Fibroblast of skin of scalp (primary cell): ENCODE measurements around the gene SORBS1.
"Not testable (repeated sequence)": the region's sequence is repeated elsewhere in the genome, so short reads cannot be mapped to it uniquely, and the experiment has no call there.

Source experiments
- DNase-seq: peaks from one replicate; pipeline ENCODE4 v3.0.0-alpha.2; 2013

SORBS1 gene

GRCh38 chr10:95384011-95384704 lies 177.0 kb downstream of the SORBS1 start:
- DNase-seq, result no peak

GRCh38 chr10:95382596-95382995 lies 178.6 kb downstream of the SORBS1 start:
- DNase-seq, result no peak

GRCh38 chr10:95382174-95382573 lies 179.0 kb downstream of the SORBS1 start:
- DNase-seq, result no peak

GRCh38 chr10:95377950-95378349 lies 183.2 kb downstream of the SORBS1 start:
- no peak for DNase-seq

- no peak for DNase-seq
Measured at GRCh38 chr10:95375418-95375817, 185.8 kb downstream of the SORBS1 start.

GRCh38 chr10:95374597-95375209 lies 186.5 kb downstream of the SORBS1 start:
- peak; percentile 71 for DNase-seq

GRCh38 chr10:95373660-95374059 lies 187.5 kb downstream of the SORBS1 start:
- no peak for DNase-seq

- no peak for DNase-seq
Measured at GRCh38 chr10:95364342-95364741, 196.8 kb downstream of the SORBS1 start.

- peak; percentile 69 for DNase-seq
Measured at GRCh38 chr10:95363303-95363912, 197.8 kb downstream of the SORBS1 start.

- DNase-seq, result peak; percentile 31
Measured at GRCh38 chr10:95360122-95360714, 201.0 kb downstream of the SORBS1 start.

- no peak for DNase-seq
Measured at GRCh38 chr10:95359466-95359865, 201.7 kb downstream of the SORBS1 start.

GRCh38 chr10:95356190-95356955 lies 204.8 kb downstream of the SORBS1 start:
- no peak for DNase-seq

GRCh38 chr10:95355301-95355700 lies 205.9 kb downstream of the SORBS1 start:
- no peak for DNase-seq

GRCh38 chr10:95354110-95354509 lies 207.1 kb downstream of the SORBS1 start:
- no peak for DNase-seq

- no peak for DNase-seq
Measured at GRCh38 chr10:95353123-95353522, 208.0 kb downstream of the SORBS1 start.

GRCh38 chr10:95352684-95353083 lies 208.5 kb downstream of the SORBS1 start:
- no peak for DNase-seq

GRCh38 chr10:95350830-95351228 lies 210.3 kb downstream of the SORBS1 start:
- DNase-seq, result no peak

GRCh38 chr10:95350219-95350829 lies 210.8 kb downstream of the SORBS1 start:
- no peak for DNase-seq

GRCh38 chr10:95347402-95347766 lies 213.8 kb downstream of the SORBS1 start:
- not testable (repeated sequence) for DNase-seq

- DNase-seq, result peak; percentile 11
Measured at GRCh38 chr10:95346715-95347401, 214.3 kb downstream of the SORBS1 start.

GRCh38 chr10:95343573-95343972 lies 217.6 kb downstream of the SORBS1 start:
- no peak for DNase-seq

- DNase-seq, result peak; percentile 73
Measured at GRCh38 chr10:95341716-95342130, 219.4 kb downstream of the SORBS1 start.
